Dermis microvascular lymphatic vessel endothelial cell (primary cell): ENCODE data around the gene TRAPPC3. TPM values are rescaled to one million over a fixed set of nuclear protein-coding genes. Genes with fewer than 3 reads are reported as not detected.

ENCODE experiments used
- total RNA-seq: library from RNA; depleted of rRNA; stranded (reverse); fragments of >200 nt; gene quantifications from 2 replicates; pipeline ENCODE4 v1.2.1, GENCODE V29; 2014

TRAPPC3 gene
- total RNA-seq, 1 donor from 2014 or later = 72.7 TPM

Other genes starting within 250 kb of the TRAPPC3 start
- 6.8 and 10.6 TPM in 2 replicates for gene AGO3, start 218.4 kb downstream of the TRAPPC3 start, total RNA-seq
- 0.25 and 0.26 TPM in 2 replicates for gene TEKT2, start 65.4 kb downstream of the TRAPPC3 start, total RNA-seq
- 26.7 and 36.2 TPM in 2 replicates for gene ADPRS, start 60.6 kb downstream of the TRAPPC3 start, total RNA-seq
- gene COL8A2, start 24.3 kb downstream of the TRAPPC3 start, total RNA-seq = 1.0 and 2.3 TPM in 2 replicates
- gene MAP7D1, start 6.7 kb upstream of the TRAPPC3 start, total RNA-seq = 41.0 and 51.6 TPM in 2 replicates
- 115 and 117 TPM in 2 replicates for gene THRAP3, start 75.0 kb upstream of the TRAPPC3 start, total RNA-seq
- gene SH3D21, start 156.9 kb upstream of the TRAPPC3 start, total RNA-seq = 0.51 and 0.63 TPM in 2 replicates
- 71.5 and 102 TPM in 2 replicates for gene EVA1B, start 174.2 kb upstream of the TRAPPC3 start, total RNA-seq
- 15.0 and 23.1 TPM in 2 replicates for gene STK40, start 236.4 kb upstream of the TRAPPC3 start, total RNA-seq
- 7.1 and 8.5 TPM in 2 replicates for gene LSM10, start 248.4 kb upstream of the TRAPPC3 start, total RNA-seq